Ovary (tissue), 9 donors: Measurements from ENCODE around the gene PRLR. TPM values are rescaled to one million over a fixed set of nuclear protein-coding genes. Genes with fewer than 3 reads are reported as not detected.

Source experiments
- DNase-seq, 5 donors: peaks; one replicate each; pipeline ENCODE4 v3.0.0-alpha.2; 2019 to 2020
- H3K27ac ChIP-seq, 2 donors: fragments of 200-600 bp; one replicate each; pipeline versions ENCODE4 v1.5.1 to v1.8.0; 2019 to 2022
- H3K27me3 ChIP-seq: fragments of 200-600 bp; one replicate; pipeline ENCODE4 v1.8.0; 2022
- H3K36me3 ChIP-seq: fragments of 200-600 bp; sonication (generic); one replicate; pipeline ENCODE4 v1.5.1; 2019
- H3K4me1 ChIP-seq: one replicate; pipeline ENCODE4 v1.8.1; 2013; ENCODE audit warnings: mild to moderate bottlenecking, moderate library complexity; ENCODE audit not compliant: insufficient read depth
- H3K4me3 ChIP-seq: fragments of 200-600 bp; sonication (generic); one replicate; pipeline ENCODE4 v1.5.1; 2017
- H3K9me3 ChIP-seq, 2 donors: fragments of 200-600 bp in 1 of 2; sonication (generic) in 1 of 2; one replicate each; pipeline versions ENCODE4 v1.5.1 to v1.8.1; 2013 to 2019; ENCODE audit warnings: mild to moderate bottlenecking in 1 of 2, moderate library complexity in 1 of 2
- CTCF ChIP-seq, 3 donors: fragments of 450-650 bp in 2 of 3; fragments of 200-600 bp in 1 of 3; IDR thresholded peaks; one replicate each; pipeline versions ENCODE4 v1.5.1 to v1.8.0; 2016 to 2022; ENCODE audit warnings: antibody characterized with exemption in 3 of 3, mild to moderate bottlenecking in 1 of 3
- EP300 ChIP-seq: sonication (generic); formaldehyde crosslinking; IDR thresholded peaks from one replicate; pipeline ENCODE4 v1.6.1; 2017; ENCODE audit warnings: antibody characterized with exemption
- POLR2A ChIP-seq: fragments of 450-650 bp; IDR thresholded peaks from one replicate; pipeline ENCODE4 v1.6.1; 2017; ENCODE audit warnings: antibody characterized with exemption, mild to moderate bottlenecking, moderate library complexity
- WGBS, 3 donors: extraction: QIAGEN DNeasy Blood & Tissue Kit in 1 of 3; methylation state at CpG; one replicate each; pipeline versions ENCODE4 v1.1.5 to v1.1.7; 2013 to 2017; 5-methylcytosine and 5-hydroxymethylcytosine counted together
- intact Hi-C, 4 donors: fragments of 100-400 bp; cut with DNase I; formaldehyde crosslinking; loops; one replicate each; pipeline versions ENCODE4 v1.11.0 to v1.15.1; 2022 to 2023
- polyA plus RNA-seq, 2 donors: library from polyadenylated mRNA; stranded (reverse); fragments of 200-250 nt in 1 of 2; fragments of 350-450 nt in 1 of 2; fragmentation: Illumina TruSeq in 1 of 2; extraction: RNeasy Lipid Tissue Mini Kit (QIAGEN cat#74804) in 1 of 2; gene quantifications; one replicate each; pipeline ENCODE4 v1.2.3, GENCODE V29; 2013 to 2014
- total RNA-seq, 7 donors: library from RNA; depleted of rRNA in 2 of 7; stranded (reverse); fragments of >200 nt in 2 of 7; fragmentation: NEBNext Ultra II Directional in 3 of 7; extraction: Animal tissue kit (Norgen Biotek cat#: 25700) in 3 of 7; gene quantifications; one replicate each; pipeline versions ENCODE4 v1.1.0 to v1.2.4, GENCODE V29; 2016 to 2023
- donor health status: DM: no; HTN: no; CAD: no; lungs with moderate emphysema.
- donor health status: DM: no; HTN: no; CAD: no.
- donor health status: Bipolar disorder and iron deficiency.
- donor health status: DM: yes; HTN: yes; CAD: no.
- donor health status: DM: no; HTN: no; CAD: no.
- donor health status: DM: yes; HTN: yes; CAD: no.

The PRLR gene
- total and polyA plus RNA-seq, 9 donors = 1.8 to 24.5 (median 8.1) TPM

GRCh38 chr5:35201291-35201690 is 29.0 kb downstream of the PRLR start:
- peaks cover 6% of the 10 kb centered on the region for H3K4me1 ChIP-seq
- intact Hi-C loops = no loop called here
- no peaks in the 10 kb centered on the region for H3K36me3 ChIP-seq
- H3K27me3 ChIP-seq = no peaks in the 10 kb centered on the region
- no peaks in the 10 kb centered on the region for H3K9me3 ChIP-seq
- TF ChIP-seq CTCF (IDR thresholded peaks at IDR 0.05) (no peak), POLR2A (no peak), EP300 (no peak)
- no peak overlapping the region for H3K4me3 ChIP-seq
- DNase-seq = no peak
- WGBS, 3 donors = 91 to 92% (median 92%) methylated on average over 2 of the region's 2 CpGs
- H3K27ac ChIP-seq = no peak overlapping the region

GRCh38 chr5:35199886-35200285 is 30.4 kb downstream of the PRLR start:
- no peak overlapping the region for H3K27ac ChIP-seq
- no peak for DNase-seq
- peaks cover 6% of the 10 kb centered on the region for H3K4me1 ChIP-seq
- H3K27me3 ChIP-seq = no peaks in the 10 kb centered on the region
- H3K9me3 ChIP-seq = no peaks in the 10 kb centered on the region
- H3K4me3 ChIP-seq = no peak overlapping the region
- TF ChIP-seq POLR2A (no peak), CTCF (IDR thresholded peaks at IDR 0.05) (no peak), EP300 (no peak)
- H3K36me3 ChIP-seq = no peaks in the 10 kb centered on the region
- WGBS, 3 donors = 94 to 99% (median 96%) methylated on average over 3 of the region's 3 CpGs
- intact Hi-C loops = loop anchor here in 1 of 4 donors (10.0 kb wide), 1 partner anchor 115 kb away; no protein-coding TSS in a partner anchor

- Histone ChIP-seq H3K36me3 (no peaks in the 10 kb centered on the region), H3K9me3 (no peaks in the 10 kb centered on the region), H3K27me3 (no peaks in the 10 kb centered on the region), H3K27ac (no peak overlapping the region), H3K4me3 (no peak overlapping the region), H3K4me1 (peaks cover 6% of the 10 kb centered on the region)
- DNase-seq = no peak
- TF ChIP-seq EP300 (no peak), POLR2A (no peak), CTCF (IDR thresholded peaks at IDR 0.05) (no peak)
- 1 to 11% (median 6%) methylated on average over 4 of the region's 4 CpGs for WGBS, 3 donors
- intact Hi-C loops = loop anchor here in 1 of 4 donors (10.0 kb wide), 1 partner anchor 114 kb away; no protein-coding TSS in a partner anchor
These were observed 31.6 kb downstream of the PRLR start for GRCh38 chr5:35198686-35199085.

- 2 to 9% (median 3%) methylated on average over 5 of the region's 5 CpGs for WGBS, 3 donors
- H3K27ac ChIP-seq = no peak overlapping the region
- peaks cover 6% of the 10 kb centered on the region for H3K4me1 ChIP-seq
- H3K27me3 ChIP-seq = no peaks in the 10 kb centered on the region
- intact Hi-C loops = loop anchor here in 1 of 4 donors (10.0 kb wide), 1 partner anchor 113 kb away; no protein-coding TSS in a partner anchor
- H3K4me3 ChIP-seq = no peak overlapping the region
- DNase-seq = peak; percentile 55 to 79 (median 61)
- H3K9me3 ChIP-seq = no peaks in the 10 kb centered on the region
- TF ChIP-seq CTCF (IDR thresholded peaks at IDR 0.05) (no peak), POLR2A (no peak), EP300 (no peak)
- H3K36me3 ChIP-seq = no peaks in the 10 kb centered on the region
These were observed 32.2 kb downstream of the PRLR start for GRCh38 chr5:35198075-35198474.
